Measurements from ENCODE around the gene HNRNPU. TPM values are rescaled to one million over a fixed set of nuclear protein-coding genes. Genes with fewer than 3 reads are reported as not detected.

Gene HNRNPU
- total RNA-seq, 1 donor from 2014 or later, result 447 TPM

DNA sequence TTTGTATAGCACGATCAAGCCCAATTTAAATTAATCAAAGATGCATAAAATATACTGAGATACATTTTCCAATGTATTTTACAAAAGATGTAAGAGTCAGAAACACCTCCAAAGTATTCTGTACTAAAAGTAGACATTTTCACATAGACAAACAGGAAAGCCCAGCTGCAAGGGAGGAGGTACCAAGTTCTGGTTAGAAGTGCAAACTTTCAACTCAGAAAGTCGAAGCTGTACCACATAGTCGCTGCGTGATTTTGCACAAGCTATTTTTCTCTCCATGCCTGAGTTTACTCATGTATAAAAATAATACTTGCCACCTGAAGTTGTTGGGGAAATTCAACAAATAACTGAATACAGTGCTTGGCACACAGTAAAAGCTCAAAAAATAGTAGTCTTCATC, 5.6 kb upstream of the HNRNPU start:
- DNase-seq (ENCODE audit: low read depth), result no peak
- no peak for TF ChIP-seq CTCF (conservative IDR thresholded peaks at IDR 0.05; ENCODE audit: low read depth, low read length)
- no peak overlapping the region for H3K4me3 ChIP-seq (ENCODE audit: low read depth, low read length)

DNA sequence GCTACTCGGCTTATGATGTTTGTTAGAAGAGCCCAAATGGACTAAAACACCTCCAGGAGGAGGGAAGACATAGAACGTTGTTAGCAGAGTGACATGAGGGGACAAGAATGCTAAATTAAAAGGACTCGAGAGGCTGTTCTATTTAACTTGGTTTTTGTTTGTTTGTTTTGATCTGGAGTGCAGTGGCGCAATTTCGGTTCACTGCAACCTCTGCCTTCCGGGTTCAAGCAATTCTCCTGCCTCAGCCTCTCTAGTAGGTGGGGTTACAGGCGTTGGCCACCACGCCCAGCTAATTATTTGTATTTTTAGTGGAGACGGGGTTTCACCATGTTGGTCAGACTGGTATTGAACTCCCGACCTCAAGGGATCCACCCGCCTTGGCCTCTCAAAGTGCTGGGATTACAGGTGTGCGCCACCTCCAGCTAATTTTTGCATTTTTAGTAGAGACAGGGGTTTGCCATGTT, 5.1 kb upstream of the HNRNPU start:
- no peak for DNase-seq (ENCODE audit: low read depth)
- H3K4me3 ChIP-seq (ENCODE audit: low read depth, low read length), result no peak overlapping the region
- TF ChIP-seq CTCF (conservative IDR thresholded peaks at IDR 0.05; ENCODE audit: low read depth, low read length), result no peak

DNA sequence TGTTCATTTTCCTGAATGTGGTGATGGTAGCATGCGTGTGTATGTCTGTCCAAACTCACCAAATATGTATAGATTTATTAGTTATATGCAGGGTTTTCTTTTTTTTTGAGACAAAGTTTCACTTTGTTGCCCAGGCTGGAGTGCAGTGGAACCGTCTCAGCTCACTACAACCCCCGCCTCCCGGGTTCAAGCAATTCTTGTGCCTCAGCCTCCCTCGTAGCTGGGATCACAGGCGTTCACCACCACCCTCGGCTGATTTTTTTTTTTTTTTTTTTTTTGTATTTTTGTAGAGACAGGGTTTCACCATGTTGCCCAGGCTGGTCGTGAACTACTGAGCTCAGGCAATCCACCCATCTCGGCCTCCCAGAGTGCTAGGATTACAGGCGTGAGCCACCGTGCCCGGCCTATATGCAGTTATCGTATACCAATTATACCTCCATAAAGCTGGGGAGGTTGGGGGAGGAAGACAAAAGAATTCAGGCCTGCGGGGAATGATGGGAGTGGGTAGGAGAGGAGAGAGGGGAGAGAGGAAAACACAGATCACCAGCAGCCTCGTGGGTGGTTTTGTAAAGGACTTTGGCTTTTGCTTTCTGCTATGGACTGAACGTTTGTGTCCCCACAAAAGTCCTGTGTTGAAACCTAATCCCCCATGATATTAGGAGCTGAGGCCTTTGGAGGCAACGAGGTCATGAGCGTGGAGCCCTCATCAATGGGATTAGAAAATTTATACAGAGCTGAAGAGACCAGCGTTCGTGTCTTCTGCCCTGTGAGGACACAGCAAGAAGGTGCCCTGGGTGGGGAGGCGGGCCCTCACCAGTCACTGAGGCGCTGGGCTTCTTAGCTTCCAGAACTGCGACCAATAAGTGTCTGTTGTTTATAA, 4.4 kb upstream of the HNRNPU start:
- no peak for TF ChIP-seq CTCF (conservative IDR thresholded peaks at IDR 0.05; ENCODE audit: low read depth, low read length)
- no peak for DNase-seq (ENCODE audit: low read depth)
- H3K4me3 ChIP-seq (ENCODE audit: low read depth, low read length), result no peak overlapping the region

DNA sequence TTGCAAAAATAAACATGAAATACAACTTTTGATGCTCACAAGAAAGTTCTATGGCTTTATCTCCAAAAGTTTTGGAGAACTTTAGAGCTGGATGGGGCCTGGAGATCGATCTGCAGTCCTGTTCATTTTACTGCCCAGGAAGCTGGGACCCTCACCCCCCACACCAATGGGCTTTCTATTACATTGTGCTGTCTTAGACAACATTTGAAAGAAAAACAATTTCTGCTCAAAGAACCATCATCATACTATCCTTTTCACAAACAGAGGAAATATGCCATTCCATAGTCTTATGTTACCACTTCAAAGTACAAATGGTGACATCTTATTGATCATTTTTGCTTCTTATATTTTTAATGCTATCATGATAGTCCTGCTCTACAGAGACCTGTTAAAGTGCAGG, 2.0 kb upstream of the HNRNPU start:
- TF ChIP-seq CTCF (conservative IDR thresholded peaks at IDR 0.05; ENCODE audit: low read depth, low read length), result no peak
- no peak overlapping the region for H3K4me3 ChIP-seq (ENCODE audit: low read depth, low read length)
- no peak for DNase-seq (ENCODE audit: low read depth)

- DNase-seq (ENCODE audit: low read depth), result no peak
- no peak overlapping the region for H3K4me3 ChIP-seq (ENCODE audit: low read depth, low read length)
- no peak for TF ChIP-seq CTCF (conservative IDR thresholded peaks at IDR 0.05; ENCODE audit: low read depth, low read length)
Measured at GRCh38 chr1:244865820-244866219, 1.5 kb upstream of the HNRNPU start.

- DNase-seq (ENCODE audit: low read depth), result no peak
Measured at GRCh38 chr1:244865028-244865371, 657 bp upstream of the HNRNPU start.

More at GRCh38 chr1:244865028-244865371, 657 bp upstream of the HNRNPU start:
- peak overlapping the region; percentile 97 for H3K4me3 ChIP-seq (ENCODE audit: low read depth, low read length)
- TF ChIP-seq CTCF (conservative IDR thresholded peaks at IDR 0.05; ENCODE audit: low read depth, low read length), result no peak
